HG03521 (cell line): ENCODE data around the gene CDC14B.
"Not testable (repeated sequence)": the region's sequence is repeated elsewhere in the genome, so short reads cannot be mapped to it uniquely, and the experiment has no call there.

Experiments
- ATAC-seq: cut with Tn5 transposase; IDR thresholded peaks from one replicate; pipeline ENCODE4 v1.9.1; 2021; ENCODE audit warnings: mild to moderate bottlenecking, moderate library complexity; ENCODE audit not compliant: unreplicated experiment

The CDC14B gene

GRCh38 chr9:96503918-96504317 is 115.7 kb downstream of the CDC14B start:
- no peak for ATAC-seq

GRCh38 chr9:96503374-96503748 is 116.3 kb downstream of the CDC14B start:
- not testable (repeated sequence) for ATAC-seq

GRCh38 chr9:96502539-96503373 is 116.9 kb downstream of the CDC14B start:
- ATAC-seq = no peak

- ATAC-seq = no peak
Measured at GRCh38 chr9:96501633-96502538, 117.8 kb downstream of the CDC14B start.

GRCh38 chr9:96500696-96501632 is 118.7 kb downstream of the CDC14B start:
- no peak for ATAC-seq

- no peak for ATAC-seq
Measured at GRCh38 chr9:96499257-96499656, 120.4 kb downstream of the CDC14B start.

GRCh38 chr9:96498796-96499195 is 120.8 kb downstream of the CDC14B start:
- ATAC-seq = no peak

GRCh38 chr9:96497117-96497399 is 122.6 kb downstream of the CDC14B start:
- ATAC-seq = no peak

GRCh38 chr9:96496368-96497116 is 123.1 kb downstream of the CDC14B start:
- no peak for ATAC-seq

- no peak for ATAC-seq
Measured at GRCh38 chr9:96495341-96495740, 124.3 kb downstream of the CDC14B start.

- ATAC-seq = no peak
Measured at GRCh38 chr9:96494215-96494800, 125.3 kb downstream of the CDC14B start.

- no peak for ATAC-seq
Measured at GRCh38 chr9:96493757-96494156, 125.9 kb downstream of the CDC14B start.

- no peak for ATAC-seq
Measured at GRCh38 chr9:96492993-96493531, 126.6 kb downstream of the CDC14B start.

- ATAC-seq = no peak
Measured at GRCh38 chr9:96491880-96492525, 127.6 kb downstream of the CDC14B start.

- ATAC-seq = no peak
Measured at GRCh38 chr9:96491079-96491879, 128.4 kb downstream of the CDC14B start.

- ATAC-seq = no peak
Measured at GRCh38 chr9:96490534-96491078, 129.0 kb downstream of the CDC14B start.

GRCh38 chr9:96489482-96489979 is 130.1 kb downstream of the CDC14B start:
- ATAC-seq = no peak

- ATAC-seq = no peak
Measured at GRCh38 chr9:96487949-96488348, 131.7 kb downstream of the CDC14B start.
